Hematopoietic multipotent progenitor cell treated with erythropoietin and hydrocortisone succinate and interleukin-3 and kit ligand, for 15 days (in vitro differentiated cells): ENCODE measurements around the gene MMAB.

Experiments
- DNase-seq: peaks from one replicate; pipeline ENCODE4 v3.0.0-alpha.2; 2015; ENCODE audit warnings: low spot score

MMAB gene

GRCh38 chr12:109583733-109584132 is 10.4 kb upstream of the MMAB start:
- DNase-seq, result no peak

- DNase-seq, result no peak
These were observed 9.3 kb upstream of the MMAB start for GRCh38 chr12:109582636-109583035.

GRCh38 chr12:109581856-109582255 is 8.6 kb upstream of the MMAB start:
- no peak for DNase-seq

GRCh38 chr12:109581334-109581691 is 8.0 kb upstream of the MMAB start:
- DNase-seq, result no peak

GRCh38 chr12:109580684-109581333 is 7.5 kb upstream of the MMAB start:
- no peak for DNase-seq

- no peak for DNase-seq
These were observed 7.0 kb upstream of the MMAB start for GRCh38 chr12:109580272-109580671.

- no peak for DNase-seq
These were observed 6.3 kb upstream of the MMAB start for GRCh38 chr12:109579639-109580038.

GRCh38 chr12:109578330-109578927 is 5.1 kb upstream of the MMAB start:
- no peak for DNase-seq

GRCh38 chr12:109577311-109577710 is 4.0 kb upstream of the MMAB start:
- DNase-seq, result no peak

- no peak for DNase-seq
These were observed 2.4 kb upstream of the MMAB start for GRCh38 chr12:109575683-109576082.

- DNase-seq, result no peak
These were observed 575 bp upstream of the MMAB start for GRCh38 chr12:109573914-109574244.

GRCh38 chr12:109572506-109572845 is 828 bp downstream of the MMAB start:
- DNase-seq, result no peak

- no peak for DNase-seq
These were observed 1.4 kb downstream of the MMAB start for GRCh38 chr12:109571773-109572505.

- no peak for DNase-seq
These were observed 4.8 kb downstream of the MMAB start for GRCh38 chr12:109568486-109568885.

- no peak for DNase-seq
These were observed 5.3 kb downstream of the MMAB start for GRCh38 chr12:109567967-109568366.

- DNase-seq, result no peak
These were observed 6.0 kb downstream of the MMAB start for GRCh38 chr12:109567296-109567695.

- no peak for DNase-seq
These were observed 6.9 kb downstream of the MMAB start for GRCh38 chr12:109566424-109566823.

- DNase-seq, result no peak
These were observed 9.7 kb downstream of the MMAB start for GRCh38 chr12:109563291-109564284.

- no peak for DNase-seq
These were observed 10.4 kb downstream of the MMAB start for GRCh38 chr12:109562871-109563270.

GRCh38 chr12:109561711-109562030 is 11.6 kb downstream of the MMAB start:
- no peak for DNase-seq

- DNase-seq, result no peak
These were observed 12.2 kb downstream of the MMAB start for GRCh38 chr12:109560867-109561710.

- no peak for DNase-seq
These were observed 13.7 kb downstream of the MMAB start for GRCh38 chr12:109559601-109560000.
